K562 (cell line): Measurements from ENCODE around the gene TSHR. TPM values are rescaled to one million over a fixed set of nuclear protein-coding genes. Genes with fewer than 3 reads are reported as not detected.

Experiments used
- ATAC-seq: fragments of 200-7000 bp; cut with Tn5 transposase; 3 replicates; pipeline ENCODE4 v1.9.1; 2020; ENCODE audit warnings: moderate library complexity
- BruUV-seq: library from RNA; stranded (reverse); fragments of 400-500 nt; replicated peaks from 2 replicates; lab custom pipeline; 2021; lab: Mats Ljungman, UMichigan
- CTCF ChIA-PET: fragments of 300-600 bp; formaldehyde crosslinking; extraction: SDS; loops from one replicate; lab custom pipeline; 2021; ENCODE audit warnings: low intra/inter-chr PET ratio; lab: Yijun Ruan, JAX
- POLR2A ChIA-PET: fragments of 300-600, 350-650 bp; sonication (Branson Sonifier 250); formaldehyde crosslinking; extraction: SDS; loops from one replicate; lab custom pipeline; 2021; ENCODE audit warnings: antibody characterized with exemption, inconsistent platforms; lab: Yijun Ruan, JAX
- DNase-seq, 4 experiments: peaks; one replicate each; pipeline versions ENCODE4 v3.0.0 to v3.0.0-alpha.2; 2011 to 2018; ENCODE audit warnings: low spot score in 3 of 4, mixed read lengths in 3 of 4; ENCODE audit errors: extremely low read depth in 1 of 4
- FAIRE-seq: peaks from 2 replicates; lab custom pipeline; 2011; peaks lifted over from hg19 to GRCh38; lab: Jason Lieb, UNC
- H2AFZ ChIP-seq: 2 replicates; pipeline ENCODE4 v1.6.0; 2011; ENCODE audit warnings: low read depth, low read length, control low read depth, inconsistent platforms
- H3K27ac ChIP-seq: fragments of 200-600 bp; 3 replicates; pipeline ENCODE4 v1.8.0; 2011; ENCODE audit warnings: low read depth, mild to moderate bottlenecking, control low read depth, inconsistent platforms, low read length, moderate library complexity, mixed read lengths; ENCODE audit errors: extremely low read depth
- H3K27me3 ChIP-seq, 2 experiments: fragments of 300-600 bp in 1 of 2; 2 replicates in 1 of 2; 3 replicates in 1 of 2; pipeline versions ENCODE4 v1.6.0 to v1.8.0; 2011; ENCODE audit warnings: inconsistent platforms in 2 of 2, low read length in 2 of 2, mild to moderate bottlenecking in 1 of 2, mixed read lengths in 1 of 2, moderate library complexity in 1 of 2; ENCODE audit not compliant: control insufficient read depth in 2 of 2, insufficient read depth in 2 of 2
- H3K36me3 ChIP-seq: fragments of 300-600 bp; 3 replicates; pipeline ENCODE4 v1.8.0; 2011; ENCODE audit warnings: mild to moderate bottlenecking, low read length, inconsistent platforms; ENCODE audit not compliant: control insufficient read depth, insufficient read depth
- H3K4me1 ChIP-seq, 2 experiments: fragments of 200-600 bp in 1 of 2; replicated peaks in 1 of 2; 2 replicates in 1 of 2; 3 replicates in 1 of 2; pipeline versions ENCODE4 v1.5.1 to v1.8.0; 2011; ENCODE audit warnings: inconsistent platforms in 2 of 2, low read length in 2 of 2, mild to moderate bottlenecking in 1 of 2, mixed read lengths in 1 of 2, moderate library complexity in 1 of 2; ENCODE audit not compliant: control insufficient read depth in 2 of 2, insufficient read depth in 2 of 2
- H3K4me2 ChIP-seq: 2 replicates; pipeline ENCODE4 v1.6.1; 2011; ENCODE audit warnings: low read length, control low read depth, inconsistent platforms, mixed read lengths; ENCODE audit not compliant: insufficient read depth
- H3K4me3 ChIP-seq: fragments of 200-600 bp; sonication (generic), shearing (Covaris generic); 2 replicates; pipeline ENCODE4 v1.5.1; 2016; ENCODE audit warnings: control low read depth, inconsistent platforms
- H3K79me2 ChIP-seq: fragments of 200-600 bp; 3 replicates; pipeline ENCODE4 v1.8.0; 2011; ENCODE audit warnings: low read length, inconsistent platforms; ENCODE audit not compliant: control insufficient read depth, insufficient read depth
- H3K9ac ChIP-seq, 2 experiments: 2 replicates each; pipeline versions ENCODE4 v1.6.0 to v1.6.1; 2011; ENCODE audit warnings: low read depth in 2 of 2, low read length in 2 of 2, control low read depth in 1 of 2, inconsistent platforms in 1 of 2, mild to moderate bottlenecking in 1 of 2, mixed read lengths in 1 of 2; ENCODE audit not compliant: insufficient read depth in 1 of 2
- H3K9me1 ChIP-seq: one replicate; pipeline ENCODE4 v1.6.0; 2011; ENCODE audit warnings: inconsistent platforms, mild to moderate bottlenecking, low read length, moderate library complexity; ENCODE audit not compliant: control insufficient read depth, insufficient read depth
- H3K9me3 ChIP-seq: replicated peaks from 2 replicates; pipeline ENCODE4 v1.5.1; 2011; ENCODE audit warnings: low read depth, low read length, inconsistent platforms; ENCODE audit not compliant: control insufficient read depth, insufficient read depth
- H4K20me1 ChIP-seq: replicated peaks from 2 replicates; pipeline ENCODE4 v1.6.1; 2011; ENCODE audit warnings: low read length, inconsistent platforms, mixed read lengths; ENCODE audit not compliant: control insufficient read depth, insufficient read depth
- ATF1 ChIP-seq, 2 experiments: fragments of 450-650 bp in 1 of 2; IDR thresholded peaks; 2 replicates each; pipeline ENCODE4 v1.6.1; 2016; ENCODE audit warnings: missing compliant biosample characterization in 1 of 2, missing genetic modification characterization in 1 of 2
- BRD4 ChIP-seq: fragments of 200-600 bp; sonication (generic); IDR thresholded peaks from 2 replicates; pipeline ENCODE4 v1.6.1; 2017; ENCODE audit warnings: inconsistent platforms
- CREB1 ChIP-seq, 2 experiments: sonication (generic) in 1 of 2; formaldehyde crosslinking in 1 of 2; IDR thresholded peaks; 2 replicates each; pipeline versions ENCODE4 v1.6.1 to v1.8.0; 2012 to 2022; ENCODE audit warnings: inconsistent platforms in 1 of 2, mild to moderate bottlenecking in 1 of 2, missing genetic modification reagents in 1 of 2, moderate library complexity in 1 of 2
- CTBP1 ChIP-seq: fragments of 450-650 bp; IDR thresholded peaks from 2 replicates; pipeline ENCODE4 v1.6.1; 2016; ENCODE audit warnings: borderline replicate concordance
- ELK1 ChIP-seq: sonication (generic); formaldehyde crosslinking; IDR thresholded peaks from 2 replicates; pipeline ENCODE4 v1.8.1; 2022; ENCODE audit warnings: missing genetic modification reagents
- FUS ChIP-seq: fragments of 200-400 bp; formaldehyde crosslinking; optimal IDR thresholded peaks from 2 replicates; pipeline ENCODE3; 2017; ENCODE audit warnings: low read depth, low read length
- GTF2E2 ChIP-seq: fragments of 200-800 bp; sonication (Bioruptor generic); IDR thresholded peaks from 2 replicates; pipeline ENCODE4 v1.6.1; 2016; ENCODE audit warnings: missing genetic modification characterization, missing compliant biosample characterization
- ZC3H8 ChIP-seq: fragments of 450-650 bp; IDR thresholded peaks from 2 replicates; pipeline ENCODE4 v1.6.1; 2017
- ZFP91 ChIP-seq: sonication (generic); formaldehyde crosslinking; IDR thresholded peaks from 2 replicates; pipeline ENCODE4 v1.8.0; 2022; ENCODE audit warnings: mild to moderate bottlenecking, missing genetic modification reagents
- ZNF431 ChIP-seq: sonication (generic); formaldehyde crosslinking; IDR thresholded peaks from 2 replicates; pipeline ENCODE4 v1.8.0; 2022; ENCODE audit warnings: mild to moderate bottlenecking, missing genetic modification reagents
- ZNF449 ChIP-seq: fragments of 250-450 bp; sonication (Bioruptor Pico); IDR thresholded peaks from 2 replicates; pipeline ENCODE4 v1.8.0; 2022; ENCODE audit warnings: moderate library complexity, mild to moderate bottlenecking, inconsistent platforms
- ZSCAN32 ChIP-seq: fragments of 450-650 bp; formaldehyde crosslinking; IDR thresholded peaks from 2 replicates; pipeline ENCODE4 v1.4.0; 2020; ENCODE audit warnings: mild to moderate bottlenecking, moderate library complexity
- WGBS: fragments of 100-300 bp; shearing (Covaris generic); methylation state at CpG from one replicate; pipeline ENCODE4 v1.1.6; 2016; ENCODE audit warnings: low coverage, mixed read lengths; ENCODE audit not compliant: insufficient coverage; ENCODE audit errors: missing lambda C conversion rate; 5-methylcytosine and 5-hydroxymethylcytosine counted together
- in situ Hi-C: fragments of 300-500 bp; cut with MboI; formaldehyde crosslinking; loops from 4 replicates; pipeline ENCODE4 v1.15.0; 2018; ENCODE audit warnings: inconsistent platforms, mixed read lengths
- intact Hi-C: fragments of 100-400 bp; cut with micrococcal nuclease; formaldehyde crosslinking; loops from 2 replicates; pipeline ENCODE4 v1.14.2; 2022
- polyA plus RNA-seq, 8 experiments: library from polyadenylated mRNA; depleted of rRNA in 4 of 8; stranded (reverse) in 5 of 8; unstranded in 3 of 8; fragments of >200 nt; fragmentation: Nextera tagmentation in 2 of 8; fragmentation: Illumina TruSeq in 1 of 8; extraction: Ambion mirVana in 2 of 8; extraction: Trizol in 1 of 8; gene quantifications; 2 replicates each; pipeline versions ENCODE4 v1.2.1 to v1.2.3, GENCODE V29; 2011 to 2014; ENCODE audit warnings: inconsistent platforms in 1 of 8, missing spikeins in 1 of 8
- total RNA-seq, 7 experiments: library from RNA; depleted of rRNA in 6 of 7; stranded (reverse); fragments of >200 nt in 6 of 7; fragmentation: Illumina TruSeq in 2 of 7; extraction: Trizol in 2 of 7; gene quantifications; 2 replicates each; pipeline versions ENCODE4 v1.2.1 to v1.2.3, GENCODE V29; 2011 to 2021; ENCODE audit warnings: low replicate concordance in 1 of 7

The TSHR gene
- total and polyA plus RNA-seq, 9 of the 15 experiments (the other 6 are each of a cell fraction or from before 2014, with no cell fraction given) = 0.01 to 0.10 TPM; not detected in 7

GRCh38 chr14:81023095-81023710, 67.8 kb downstream of the TSHR start (continued):
- TF ChIP-seq CREB1 (IDR thresholded peaks at IDR 0.05) = peak; percentile 15; the same call in 1 of the 2 replicates
- no peak for TF ChIP-seq CREB1 (CRISPR knock-in tag; IDR thresholded peaks at IDR 0.05)

GRCh38 chr14:81028461-81028860, 73.0 kb downstream of the TSHR start:
- Histone ChIP-seq H3K27ac (no peak overlapping the region), H3K9me1 (no peaks in the 10 kb centered on the region)

More at GRCh38 chr14:81028461-81028860, 73.0 kb downstream of the TSHR start:
- POLR2A ChIA-PET = no interaction called here
- BruUV-seq = no TSS peak
- no peak for ATAC-seq
- Histone ChIP-seq H4K20me1 (no peaks in the 10 kb centered on the region), H2AFZ (no peak overlapping the region), H3K9ac (no peak overlapping the region), H3K79me2 (no peaks in the 10 kb centered on the region), H3K27me3 (no peaks in the 10 kb centered on the region), H3K4me1 (no peaks in the 10 kb centered on the region; a peak in 2 of 5 replicates), H3K9me3 (peaks cover 2% of the 10 kb centered on the region; the same call in 1 of the 2 replicates), H3K4me3 (no peak overlapping the region), H3K36me3 (no peaks in the 10 kb centered on the region), H3K4me2 (no peak overlapping the region)
- intact Hi-C loops (no loop called here), in situ Hi-C loops (no loop called here)
- no peak for DNase-seq
- 86% methylated on average over 1 of the region's 1 CpG for WGBS
- CTCF ChIA-PET = no interaction called here
- TF ChIP-seq GTF2E2 (tag) (no peak), FUS (no peak), ZNF431 (no peak), ZNF449 (no peak), ELK1 (no peak), ZFP91 (no peak), ZC3H8 (no peak), ATF1 (CRISPR knock-in tag; IDR thresholded peaks at IDR 0.05) (no peak), ATF1 (tag; IDR thresholded peaks at IDR 0.05) (no peak), CTBP1 (no peak), ZSCAN32 (CRISPR knock-in tag) (no peak), BRD4 (no peak)
- no peak for FAIRE-seq
